Parathyroid adenoma (tissue), 2 donors: ENCODE measurements around the gene IGFBP2.
"Not testable (repeated sequence)": the region's sequence is repeated elsewhere in the genome, so short reads cannot be mapped to it uniquely, and the experiment has no call there.

Experiments
- H2AFZ ChIP-seq: fragments of 300-600 bp; sonication (generic); one replicate; pipeline ENCODE4 v1.7.0; 2017; ENCODE audit warnings: antibody characterized with exemption, mild to moderate bottlenecking
- H3K27ac ChIP-seq: fragments of 300-600 bp; sonication (generic); one replicate; pipeline ENCODE4 v1.7.0; 2017
- H3K27me3 ChIP-seq: fragments of 300-600 bp; sonication (generic); one replicate; pipeline ENCODE4 v1.7.0; 2017; ENCODE audit warnings: low read length; ENCODE audit not compliant: control insufficient read depth, insufficient read depth
- H3K36me3 ChIP-seq: fragments of 300-600 bp; sonication (generic); one replicate; pipeline ENCODE4 v1.7.0; 2017; ENCODE audit warnings: low read length; ENCODE audit not compliant: control insufficient read depth, insufficient read depth
- H3K4me1 ChIP-seq: fragments of 300-600 bp; sonication (generic); one replicate; pipeline ENCODE4 v1.7.0; 2017; ENCODE audit warnings: control low read depth
- H3K4me2 ChIP-seq: fragments of 300-600 bp; sonication (generic); one replicate; pipeline ENCODE4 v1.7.0; 2017; ENCODE audit warnings: low read length
- H3K4me3 ChIP-seq: fragments of 300-600 bp; sonication (generic); one replicate; pipeline ENCODE4 v1.7.0; 2017; ENCODE audit warnings: low read depth, low read length
- H3K79me2 ChIP-seq: fragments of 300-600 bp; sonication (generic); one replicate; pipeline ENCODE4 v1.7.0; 2017; ENCODE audit warnings: control low read depth
- H3K9ac ChIP-seq: fragments of 300-600 bp; sonication (generic); one replicate; pipeline ENCODE4 v1.7.0; 2017; ENCODE audit warnings: mild to moderate bottlenecking
- H3K9me3 ChIP-seq: fragments of 300-600 bp; sonication (generic); one replicate; pipeline ENCODE4 v1.7.0; 2017; ENCODE audit warnings: low read length; ENCODE audit not compliant: control insufficient read depth
- CTCF ChIP-seq: fragments of 300-600 bp; sonication (generic); IDR thresholded peaks from one replicate; pipeline ENCODE4 v1.7.0; 2017; ENCODE audit warnings: antibody characterized with exemption, mild to moderate bottlenecking
- donor health status: primary hyperparathyroidism.

The IGFBP2 gene

GRCh38 chr2:216596236-216596979 lies 36.8 kb upstream of the IGFBP2 start:
- Histone ChIP-seq H3K27ac (no peak overlapping the region), H3K9ac (no peak overlapping the region)

DNA sequence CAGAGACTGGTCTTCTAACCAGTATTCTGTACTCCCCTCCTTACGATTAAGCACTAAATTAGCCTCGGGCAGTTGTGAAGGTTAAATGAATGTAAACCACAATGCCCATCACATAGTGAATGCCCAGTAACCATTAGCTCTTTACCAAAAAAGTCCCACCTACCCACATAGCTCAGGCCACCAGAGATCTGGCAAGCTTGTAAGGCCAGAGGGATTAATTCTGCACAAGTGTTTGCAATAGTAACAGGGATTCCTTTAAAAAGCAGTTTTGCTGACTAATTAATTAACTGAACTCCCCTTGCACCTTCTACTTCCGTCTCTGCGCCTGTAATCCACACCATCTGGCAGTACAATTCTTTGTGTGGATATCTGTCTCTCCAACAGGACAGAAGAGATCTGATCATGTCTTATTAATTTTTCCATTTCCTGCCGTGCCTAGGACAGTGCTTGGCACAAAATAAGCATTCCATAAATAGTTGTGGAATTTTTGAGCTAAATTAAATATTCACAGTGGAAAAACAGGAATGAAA lies 36.2 kb upstream of the IGFBP2 start:
- no peak overlapping the region for H3K9ac ChIP-seq
- no peak for TF ChIP-seq CTCF
- H3K27me3 ChIP-seq = no peaks in the 10 kb centered on the region
- H3K4me2 ChIP-seq = no peak overlapping the region
- H2AFZ ChIP-seq = no peak overlapping the region
- no peak overlapping the region for H3K4me3 ChIP-seq
- H3K9me3 ChIP-seq = no peaks in the 10 kb centered on the region
- no peaks in the 10 kb centered on the region for H3K79me2 ChIP-seq
- H3K27ac ChIP-seq = no peak overlapping the region
- H3K4me1 ChIP-seq = no peaks in the 10 kb centered on the region
- H3K36me3 ChIP-seq = no peaks in the 10 kb centered on the region

More at GRCh38 chr2:216596236-216596979, 36.8 kb upstream of the IGFBP2 start:
- Histone ChIP-seq H3K79me2 (no peaks in the 10 kb centered on the region), H3K4me3 (no peak overlapping the region), H3K36me3 (no peaks in the 10 kb centered on the region), H3K9me3 (no peaks in the 10 kb centered on the region), H3K27me3 (no peaks in the 10 kb centered on the region), H3K4me1 (no peaks in the 10 kb centered on the region), H2AFZ (no peak overlapping the region), H3K4me2 (no peak overlapping the region)
- TF ChIP-seq CTCF = no peak

DNA sequence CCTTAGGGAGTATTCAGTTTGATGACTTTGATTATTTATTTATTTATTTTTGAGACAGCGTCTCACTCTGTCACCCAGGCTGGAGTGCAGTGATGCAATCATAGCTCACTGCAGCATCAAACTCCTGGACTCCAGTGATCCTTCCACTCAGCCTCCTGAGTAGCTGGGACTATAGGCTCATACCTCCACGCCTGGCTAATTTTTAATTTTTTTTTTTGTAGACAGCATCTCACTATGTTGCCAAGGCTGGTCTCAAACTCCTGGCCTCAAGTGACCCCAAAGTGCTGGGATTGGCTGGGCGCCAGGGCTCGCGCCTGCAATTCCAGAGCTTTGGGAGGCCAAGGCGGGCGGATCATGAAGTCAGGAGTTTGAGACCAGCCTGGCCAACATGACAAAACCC lies 35.4 kb upstream of the IGFBP2 start:
- not testable (repeated sequence) for H3K27ac ChIP-seq, H2AFZ ChIP-seq, H3K4me1 ChIP-seq, H3K36me3 ChIP-seq, H3K27me3 ChIP-seq, H3K9me3 ChIP-seq, H3K4me3 ChIP-seq, H3K79me2 ChIP-seq, H3K9ac ChIP-seq, H3K4me2 ChIP-seq

- TF ChIP-seq CTCF = no peak
- Histone ChIP-seq H3K36me3 (no peaks in the 10 kb centered on the region), H3K4me1 (no peaks in the 10 kb centered on the region), H3K9me3 (no peaks in the 10 kb centered on the region), H3K27ac (no peak overlapping the region), H3K4me3 (no peak overlapping the region), H3K27me3 (no peaks in the 10 kb centered on the region), H3K9ac (no peak overlapping the region), H3K4me2 (no peak overlapping the region), H3K79me2 (no peaks in the 10 kb centered on the region), H2AFZ (no peak overlapping the region)
Measured at GRCh38 chr2:216601632-216602409, 31.4 kb upstream of the IGFBP2 start.

- H3K4me3 ChIP-seq = no peak overlapping the region
- H3K27ac ChIP-seq = no peak overlapping the region
- no peak overlapping the region for H3K4me2 ChIP-seq
- no peak overlapping the region for H3K9ac ChIP-seq
- no peak for TF ChIP-seq CTCF
- H2AFZ ChIP-seq = no peak overlapping the region
- no peaks in the 10 kb centered on the region for H3K36me3 ChIP-seq
- H3K79me2 ChIP-seq = no peaks in the 10 kb centered on the region
- no peaks in the 10 kb centered on the region for H3K9me3 ChIP-seq
- H3K27me3 ChIP-seq = no peaks in the 10 kb centered on the region
- no peaks in the 10 kb centered on the region for H3K4me1 ChIP-seq
Measured at GRCh38 chr2:216603010-216603883, 30.0 kb upstream of the IGFBP2 start.
